ENCODE data around the gene ADCY5. TPM values are rescaled to one million over a fixed set of nuclear protein-coding genes. Genes with fewer than 3 reads are reported as not detected.

Gene ADCY5
- total RNA-seq, 2 donors from 2014 or later, result 5.6 to 7.8 TPM

GRCh38 chr3:123353850-123354233 lies 95.0 kb downstream of the ADCY5 start:
- H3K4me3 ChIP-seq, result no peak overlapping the region

GRCh38 chr3:123353227-123353849 lies 95.6 kb downstream of the ADCY5 start:
- no peak overlapping the region for H3K4me3 ChIP-seq
- no peak overlapping the region for H3K9ac ChIP-seq (ENCODE audit: low read depth in 2 of 2, low read length in 2 of 2)
- no peaks in the 10 kb centered on the region for H3K9me3 ChIP-seq
- no peaks in the 10 kb centered on the region for H3K4me1 ChIP-seq
- no peaks in the 10 kb centered on the region for H3K36me3 ChIP-seq
- intact Hi-C loops (cut with DNase I), result no loop called here
- no peaks in the 10 kb centered on the region for H3K27me3 ChIP-seq
- DNase-seq, result no peak
- H3K27ac ChIP-seq, result no peak overlapping the region
- TF ChIP-seq CTCF (IDR thresholded peaks at IDR 0.05), result no peak

More at GRCh38 chr3:123353850-123354233, 95.0 kb downstream of the ADCY5 start:
- H3K27me3 ChIP-seq, result no peaks in the 10 kb centered on the region
- no peak for DNase-seq
- H3K27ac ChIP-seq, result no peak overlapping the region
- no peak overlapping the region for H3K9ac ChIP-seq (ENCODE audit: low read depth in 2 of 2, low read length in 2 of 2)
- no peaks in the 10 kb centered on the region for H3K4me1 ChIP-seq
- no peaks in the 10 kb centered on the region for H3K9me3 ChIP-seq
- intact Hi-C loops (cut with DNase I), result no loop called here
- no peaks in the 10 kb centered on the region for H3K36me3 ChIP-seq
- TF ChIP-seq CTCF (IDR thresholded peaks at IDR 0.05), result no peak

GRCh38 chr3:123352134-123352554 lies 96.7 kb downstream of the ADCY5 start:
- intact Hi-C loops (cut with DNase I), result no loop called here
- Histone ChIP-seq H3K36me3 (no peaks in the 10 kb centered on the region), H3K4me3 (no peak overlapping the region), H3K9ac (ENCODE audit: low read depth in 2 of 2, low read length in 2 of 2) (no peak overlapping the region), H3K4me1 (no peaks in the 10 kb centered on the region), H3K9me3 (no peaks in the 10 kb centered on the region), H3K27me3 (no peaks in the 10 kb centered on the region), H3K27ac (no peak overlapping the region)
- no peak for TF ChIP-seq CTCF (IDR thresholded peaks at IDR 0.05)
- DNase-seq, result no peak

GRCh38 chr3:123351501-123351900 lies 97.4 kb downstream of the ADCY5 start:
- Histone ChIP-seq H3K27ac (no peak overlapping the region), H3K9me3 (no peaks in the 10 kb centered on the region), H3K27me3 (no peaks in the 10 kb centered on the region), H3K4me3 (no peak overlapping the region), H3K4me1 (no peaks in the 10 kb centered on the region), H3K36me3 (no peaks in the 10 kb centered on the region), H3K9ac (ENCODE audit: low read depth in 2 of 2, low read length in 2 of 2) (no peak overlapping the region)
- no peak for DNase-seq
- intact Hi-C loops (cut with DNase I), result no loop called here
- TF ChIP-seq CTCF (IDR thresholded peaks at IDR 0.05), result no peak

GRCh38 chr3:123350971-123351370 lies 97.9 kb downstream of the ADCY5 start:
- Histone ChIP-seq H3K9ac (ENCODE audit: low read depth in 2 of 2, low read length in 2 of 2) (no peak overlapping the region), H3K4me1 (no peaks in the 10 kb centered on the region), H3K27me3 (no peaks in the 10 kb centered on the region), H3K9me3 (no peaks in the 10 kb centered on the region), H3K27ac (no peak overlapping the region), H3K4me3 (no peak overlapping the region), H3K36me3 (no peaks in the 10 kb centered on the region)
- DNase-seq, result no peak
- intact Hi-C loops (cut with DNase I), result no loop called here
- TF ChIP-seq CTCF (IDR thresholded peaks at IDR 0.05), result no peak
